ENCODE measurements around the gene KRTAP13-4. TPM values are rescaled to one million over a fixed set of nuclear protein-coding genes. Genes with fewer than 3 reads are reported as not detected.

Gene KRTAP13-4
- total and polyA plus RNA-seq, 2 of the 8 experiments (the other 6 are each of a cell fraction or from before 2014, with no cell fraction given), result 1.2 TPM; not detected in 1

GRCh38 chr21:30391492-30392025, 38.5 kb upstream of the KRTAP13-4 start (continued):
- TF ChIP-seq CHD1 (IDR thresholded peaks at IDR 0.05; ENCODE audit: low read depth, low read length) (no peak), TAF7 (optimal IDR thresholded peaks at IDR 0.05; ENCODE audit: borderline replicate concordance, low read depth, low read length) (no peak), RNF2 (IDR thresholded peaks at IDR 0.05; ENCODE audit: borderline replicate concordance, low read depth, low read length, missing control alignments, poor library complexity, severe bottlenecking) (no peak), BCL11A (IDR thresholded peaks at IDR 0.05; ENCODE audit: low read depth in 2 of 2, low read length in 2 of 2) (no peak)

Data from H1 (cell line).